RCC 7860 (cell line): ENCODE results near the gene KRT5.
"Not testable (repeated sequence)": the region's sequence is repeated elsewhere in the genome, so short reads cannot be mapped to it uniquely, and the experiment has no call there.

ENCODE experiments used
- DNase-seq: peaks from one replicate; pipeline ENCODE4 v3.0.0-alpha.2; 2015; ENCODE audit warnings: low spot score
- FAIRE-seq: peaks from 2 replicates; lab custom pipeline; 2012; peaks lifted over from hg19 to GRCh38; lab: Jason Lieb, UNC

The KRT5 gene

DNA sequence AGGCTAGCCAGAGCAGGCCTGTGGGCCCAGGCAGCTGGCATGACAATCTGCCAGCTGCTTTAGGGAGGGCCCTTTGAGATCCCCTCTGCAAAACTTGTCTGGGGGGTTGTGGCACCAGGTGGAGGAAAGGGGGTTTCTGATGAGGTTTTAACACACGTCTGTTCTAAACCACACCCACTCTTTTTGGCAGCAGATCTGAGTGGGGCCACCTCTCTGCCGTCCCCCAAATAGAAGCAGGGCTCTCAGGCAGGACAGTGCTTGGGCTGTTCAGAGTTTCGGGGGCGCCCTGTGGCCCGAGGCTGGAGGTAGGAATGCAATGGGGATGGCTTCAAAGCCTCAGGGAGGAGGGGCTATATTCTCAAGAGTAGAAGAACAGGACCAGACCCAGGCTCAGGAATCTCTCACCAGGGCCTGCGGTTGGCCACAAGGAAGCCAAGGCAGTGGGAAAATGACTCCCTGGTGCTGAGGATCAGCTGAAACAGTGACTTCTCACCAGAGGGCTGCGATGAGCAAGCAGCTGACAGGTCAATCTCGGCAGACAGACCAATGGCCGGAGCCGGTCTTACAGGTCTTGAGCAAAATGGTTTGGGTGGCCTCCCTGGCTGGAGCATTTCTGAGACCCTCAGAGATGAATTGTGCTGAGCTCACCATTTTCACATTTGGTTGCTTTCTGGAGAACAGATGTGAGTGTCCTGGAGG, 1.5 kb upstream of the KRT5 start:
- DNase-seq (peak; percentile 23), FAIRE-seq (no peak)

DNA sequence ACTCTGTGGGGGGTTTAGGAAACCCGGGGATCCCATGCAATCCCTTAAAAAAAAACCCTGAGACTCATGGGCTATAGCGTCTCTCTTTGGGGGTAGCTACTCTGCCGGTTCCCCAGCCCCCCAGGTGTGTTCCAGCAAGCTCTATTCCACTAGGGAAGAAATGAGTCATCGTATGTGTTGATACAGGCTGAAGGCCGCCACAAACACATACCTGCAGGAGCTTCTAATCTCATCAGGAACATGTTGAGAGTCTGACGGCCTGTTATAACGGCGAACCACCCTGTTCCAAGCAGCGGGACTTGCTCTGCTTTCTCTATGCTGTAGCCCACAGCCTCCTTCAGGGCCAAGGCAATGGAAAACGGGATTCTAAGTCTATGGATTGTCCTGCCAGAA, 977 bp upstream of the KRT5 start:
- FAIRE-seq (no peak), DNase-seq (peak; percentile 22)

DNA sequence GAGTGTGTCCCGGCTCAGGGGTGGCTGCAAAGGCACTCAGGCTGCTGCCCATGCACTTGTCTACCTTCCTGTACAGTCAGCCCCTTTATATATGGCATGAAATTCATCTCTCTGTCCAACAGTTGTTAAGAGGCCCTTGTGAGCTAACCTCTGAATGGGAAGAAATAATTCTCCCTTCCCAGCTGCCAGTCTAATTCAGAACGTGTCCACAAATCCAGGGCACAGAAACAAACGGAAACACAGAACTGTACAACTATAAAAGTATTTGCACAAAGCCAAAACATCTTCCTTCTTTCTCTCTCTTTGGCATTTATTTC, 849 bp downstream of the KRT5 start:
- FAIRE-seq: no peak
- DNase-seq: no peak

DNA sequence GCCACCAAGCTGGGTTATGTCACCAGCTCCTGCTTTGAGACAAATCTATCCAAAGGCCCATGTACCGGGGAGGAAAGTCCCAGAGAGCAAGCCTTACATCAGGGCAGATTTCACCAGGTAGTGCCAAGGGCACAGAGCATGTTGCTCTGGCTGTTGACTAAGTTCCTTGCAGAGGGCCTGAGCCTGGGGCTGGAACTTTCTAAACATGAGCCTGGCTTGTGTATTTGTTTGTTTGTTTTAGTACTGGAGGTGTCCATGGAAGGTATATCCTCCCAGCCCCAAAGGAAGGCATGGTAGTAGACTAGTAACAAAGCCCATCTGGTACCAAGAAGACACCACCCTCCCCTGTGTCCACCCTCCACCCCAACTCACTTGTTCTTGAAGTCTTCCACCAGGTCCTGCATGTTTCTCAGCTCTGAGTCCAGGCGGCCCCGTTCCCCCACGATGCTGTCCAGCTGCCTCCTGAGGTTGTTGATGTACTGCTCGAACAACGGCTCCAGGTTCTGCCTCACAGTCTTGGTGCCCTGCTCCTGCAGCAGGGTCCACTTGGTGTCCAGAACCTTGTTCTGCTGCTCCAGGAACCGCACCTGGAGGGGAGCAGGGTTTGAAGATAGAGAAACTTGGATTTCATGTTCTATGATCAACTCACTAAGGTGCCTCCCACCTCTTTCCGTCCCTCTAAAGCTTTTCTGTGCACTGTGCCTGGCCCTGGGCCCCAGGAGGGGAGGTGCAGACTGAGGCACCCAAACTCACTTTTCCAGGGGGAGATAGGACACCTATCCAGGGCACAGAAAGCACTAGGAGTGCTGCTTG, 1.4 kb downstream of the KRT5 start:
- DNase-seq: no peak
- no peak for FAIRE-seq

DNA sequence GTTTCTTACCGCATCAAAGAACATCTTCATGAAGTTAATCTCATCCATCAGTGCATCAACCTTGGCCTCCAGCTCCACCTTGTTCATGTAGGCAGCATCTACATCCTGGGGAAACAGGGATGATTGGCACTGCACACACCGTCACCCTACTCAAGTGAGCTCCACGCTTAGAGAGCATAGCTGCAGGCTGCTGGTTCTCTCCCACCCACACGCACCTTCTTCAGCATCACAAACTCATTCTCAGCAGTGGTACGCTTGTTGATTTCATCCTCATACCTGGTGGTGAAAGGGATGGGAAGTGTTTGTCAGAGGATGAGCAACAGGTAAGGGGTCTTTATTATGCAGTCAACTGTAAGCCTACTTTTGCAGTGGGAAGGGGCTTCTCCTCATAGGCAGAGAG, 2.3 kb downstream of the KRT5 start:
- DNase-seq (no peak), FAIRE-seq (no peak)

DNA sequence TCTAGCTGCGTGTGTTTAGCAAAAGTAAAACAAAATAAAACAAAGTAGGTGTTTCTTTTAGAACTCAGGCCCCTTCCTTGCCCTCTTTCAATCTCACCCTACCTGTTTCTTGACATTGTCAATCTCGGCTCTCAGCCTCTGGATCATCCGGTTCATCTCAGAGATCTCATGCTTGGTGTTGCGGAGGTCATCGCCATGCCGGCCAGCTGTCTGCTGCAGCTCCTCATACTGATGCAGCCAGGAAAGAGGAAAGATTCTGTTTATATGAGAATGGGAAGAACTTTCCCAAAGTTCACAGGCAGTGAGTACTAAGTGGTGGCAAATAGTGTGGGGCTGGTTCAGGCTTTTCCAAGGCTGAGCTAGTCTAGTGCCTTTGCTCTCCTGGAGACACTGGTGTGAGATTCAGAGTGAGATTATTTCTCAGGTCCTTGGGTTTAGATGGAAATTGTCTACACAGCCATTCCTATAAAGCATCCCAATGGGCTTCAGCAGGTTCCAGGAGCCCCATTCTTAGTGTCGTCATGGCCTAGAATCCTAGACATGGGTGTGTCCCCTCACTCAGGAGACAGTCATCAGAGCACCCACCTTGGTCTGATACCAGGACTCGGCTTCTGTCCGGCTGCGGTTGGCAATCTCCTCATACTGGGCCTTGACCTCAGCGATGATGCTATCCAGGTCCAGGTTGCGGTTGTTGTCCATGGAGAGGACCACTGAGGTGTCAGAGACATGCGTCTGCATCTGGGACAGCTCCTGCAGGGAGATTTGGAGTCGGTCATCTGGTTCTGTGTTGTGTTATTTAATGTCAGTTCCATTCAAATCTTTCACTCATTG, 3.0 kb downstream of the KRT5 start:
- DNase-seq: no peak
- no peak for FAIRE-seq

DNA sequence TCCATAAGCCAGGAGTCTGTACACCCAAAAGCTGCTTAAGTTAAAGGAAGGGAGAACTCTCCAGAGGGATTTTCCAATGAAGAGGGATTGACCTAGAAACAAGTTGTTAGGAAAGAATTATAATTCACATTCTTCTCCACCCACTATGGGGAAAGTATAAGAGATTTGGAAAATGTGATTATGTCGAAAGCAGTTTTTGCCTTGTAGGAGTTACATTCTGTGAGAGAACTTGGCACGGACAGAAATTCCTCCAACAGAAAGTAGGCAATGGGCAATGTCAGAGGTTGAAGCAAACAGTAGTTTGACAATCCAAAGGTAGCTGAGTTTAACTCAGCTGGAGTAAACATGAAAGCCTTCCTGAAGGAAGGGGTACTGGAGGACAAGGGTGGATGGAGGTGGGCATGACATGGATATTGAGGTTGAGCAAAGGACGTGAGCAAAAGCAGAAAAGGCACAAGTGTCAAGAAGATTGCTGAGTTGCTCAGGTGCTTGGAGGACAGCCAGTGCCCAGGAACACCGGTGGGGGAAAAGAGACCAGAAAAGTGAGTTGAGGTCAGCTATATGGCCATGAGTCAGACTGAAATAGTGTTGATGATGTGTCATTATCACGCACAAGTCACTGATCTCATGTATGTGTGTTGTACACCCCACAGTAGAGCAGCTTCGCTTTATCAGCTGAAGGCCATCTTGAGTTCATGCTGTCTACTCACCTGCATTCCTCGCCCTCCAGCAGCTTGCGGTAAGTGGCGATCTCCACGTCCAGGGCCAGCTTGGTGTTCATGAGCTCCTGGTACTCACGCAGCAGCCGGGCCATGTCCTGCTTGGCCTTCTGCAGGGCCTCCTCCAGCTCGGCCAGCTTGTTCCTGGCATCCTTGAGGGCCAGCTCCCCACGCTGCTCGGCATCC, 4.0 kb downstream of the KRT5 start:
- FAIRE-seq (no peak), DNase-seq (peak; percentile 65)

DNA sequence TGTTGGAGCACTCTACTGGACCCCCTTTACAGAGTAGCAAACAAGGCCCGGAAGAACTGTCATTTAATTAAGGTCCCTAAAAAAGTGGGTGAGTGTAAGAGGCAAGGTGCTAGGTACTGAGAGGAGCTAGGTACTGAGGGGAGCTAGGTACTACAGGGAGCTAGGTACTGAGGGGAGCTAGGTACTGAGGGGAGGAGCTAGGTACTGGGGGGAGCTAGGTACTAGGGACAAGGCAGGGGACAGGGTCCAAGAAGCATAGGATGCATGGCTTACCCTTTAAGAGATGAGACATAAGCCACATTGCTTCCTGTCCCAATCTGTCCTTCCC, 4.9 kb downstream of the KRT5 start:
- DNase-seq (no peak), FAIRE-seq (no peak)

DNA sequence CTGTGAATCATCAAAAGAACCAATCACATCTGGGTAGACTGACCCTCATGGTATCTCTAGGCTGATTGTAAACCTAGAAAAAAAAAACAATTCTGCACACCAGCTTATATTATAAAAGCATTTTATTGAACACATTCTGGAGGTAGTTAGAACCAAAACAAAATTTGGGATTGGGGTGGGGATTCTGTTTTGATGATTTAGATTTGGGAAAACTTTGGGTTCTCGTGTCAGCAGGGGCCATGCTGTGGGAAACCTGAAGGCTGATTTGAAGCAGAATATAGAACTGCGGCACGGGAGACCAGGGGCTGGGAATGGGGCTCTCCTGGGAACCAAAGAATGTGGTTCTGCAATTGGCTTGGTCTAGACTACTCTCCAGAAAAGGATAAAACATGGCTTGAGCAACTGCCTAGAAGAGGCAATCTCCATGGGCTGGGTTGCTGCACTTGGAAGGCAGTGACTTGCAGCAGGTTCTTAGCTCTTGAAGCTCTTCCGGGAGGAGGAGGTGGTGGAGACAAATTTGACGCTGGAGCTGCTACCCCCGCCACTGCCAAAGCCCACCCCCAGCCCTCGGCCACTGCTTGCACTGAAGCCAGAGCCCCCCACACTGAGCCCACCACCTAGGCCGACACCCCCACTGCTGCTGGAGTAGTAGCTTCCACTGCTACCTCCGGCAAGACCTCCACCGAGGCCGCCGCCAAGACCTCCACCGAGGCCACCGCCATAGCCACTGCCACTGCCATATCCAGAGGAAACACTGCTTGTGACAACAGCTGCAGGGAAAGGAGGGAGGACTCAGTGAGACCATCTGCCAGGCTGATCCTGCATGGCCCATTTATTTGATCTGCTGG, 5.5 kb downstream of the KRT5 start:
- FAIRE-seq (no peak), DNase-seq (no peak)

DNA sequence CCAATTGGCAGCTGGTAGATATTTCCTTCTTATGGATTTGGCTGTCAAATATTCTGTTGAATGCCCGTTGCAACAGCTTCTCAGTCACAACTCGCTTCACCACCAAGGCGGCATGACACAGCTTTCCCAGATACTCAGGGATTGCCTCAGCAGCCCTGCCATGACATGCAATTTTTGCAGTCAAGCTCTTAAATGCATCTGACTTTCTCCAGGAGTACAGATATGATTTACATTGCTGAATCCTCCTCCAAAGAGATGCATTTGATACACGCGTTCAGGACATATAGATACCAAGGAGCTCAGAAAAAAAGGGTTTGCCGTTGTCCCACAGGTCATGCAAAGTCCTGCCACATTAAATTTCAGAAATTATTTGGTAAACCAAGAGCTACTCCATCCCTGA, 6.5 kb downstream of the KRT5 start:
- no peak for DNase-seq
- FAIRE-seq: no peak

DNA sequence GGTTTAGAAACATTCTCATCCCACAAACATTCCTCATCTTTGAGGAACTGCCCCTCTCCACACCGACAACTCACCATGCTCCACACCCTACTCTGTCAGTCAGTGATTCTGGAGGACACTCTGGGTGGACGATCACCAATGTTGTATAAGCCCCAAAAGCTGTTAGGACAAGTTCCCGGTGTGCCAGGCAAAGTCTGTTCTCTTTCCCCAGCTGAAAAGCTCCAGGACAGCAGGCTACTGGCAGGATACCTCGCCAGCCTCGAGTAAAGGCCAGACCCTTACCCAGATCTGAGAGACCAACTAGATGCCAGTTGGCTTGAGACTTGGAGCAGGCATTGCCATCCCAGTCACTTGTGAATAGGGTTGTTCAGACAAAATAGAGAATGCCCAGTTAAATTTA, 12.0 kb downstream of the KRT5 start:
- no peak for DNase-seq
- FAIRE-seq: no peak

DNA sequence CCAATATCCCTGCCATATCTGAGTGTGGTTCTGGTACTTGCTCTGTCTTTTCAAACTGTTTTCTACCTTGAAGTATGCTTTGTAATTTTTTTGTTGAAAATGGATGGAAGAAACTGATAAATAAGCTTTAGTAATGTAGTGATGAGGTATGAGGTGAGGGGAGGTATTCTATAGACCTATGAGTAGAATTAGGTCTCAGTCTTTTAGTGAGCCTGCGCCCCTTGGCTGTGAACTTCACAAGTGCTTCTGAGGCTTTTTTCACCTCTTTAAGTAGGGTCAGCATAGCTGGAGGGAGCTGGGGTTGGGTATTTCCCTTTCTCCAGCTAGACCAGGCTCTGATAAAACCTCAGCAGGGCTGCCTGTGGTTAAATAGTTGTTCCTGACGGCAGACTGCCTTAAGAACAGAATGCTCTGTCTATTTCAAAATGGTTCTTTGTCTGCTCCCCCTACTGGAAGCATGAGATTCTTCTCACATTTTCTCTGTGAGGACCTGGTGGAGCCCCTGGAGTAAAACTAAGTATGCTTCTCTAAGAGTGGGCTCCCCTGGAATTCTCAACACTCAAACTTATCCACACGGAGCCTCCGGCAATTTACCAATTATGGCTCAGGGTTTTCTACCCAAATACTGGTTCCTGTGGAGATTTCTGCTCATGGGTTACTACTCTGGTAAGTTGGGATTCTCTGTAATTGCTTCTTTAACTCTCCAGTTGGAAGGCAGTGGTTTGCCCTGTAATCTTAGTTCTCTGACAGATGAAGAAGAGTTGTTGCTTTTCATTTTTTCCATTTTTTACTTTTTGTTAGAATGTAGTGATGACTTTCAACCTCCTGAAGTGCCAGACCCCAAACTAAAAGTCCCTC, 13.1 kb downstream of the KRT5 start:
- FAIRE-seq: no peak
- DNase-seq: peak; percentile 47

DNA sequence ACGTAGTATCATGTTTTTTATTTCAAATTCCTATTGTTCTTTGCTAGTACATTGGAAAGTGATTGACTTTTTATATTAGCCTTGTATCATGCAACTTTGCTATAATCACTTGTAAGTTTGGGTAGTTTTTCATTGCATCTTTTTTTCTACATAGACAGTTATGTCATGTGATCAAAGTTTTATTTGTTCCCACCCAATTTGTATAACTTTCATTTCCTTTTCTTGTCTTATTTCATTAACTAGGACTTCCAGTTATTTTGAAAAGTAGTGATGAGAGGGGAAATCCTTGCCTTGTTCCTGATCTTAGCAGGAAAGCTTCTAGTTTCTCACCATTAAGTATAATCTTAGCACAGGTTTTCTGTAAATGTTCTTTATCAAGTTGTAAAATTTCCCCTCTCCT, 17.3 kb downstream of the KRT5 start:
- FAIRE-seq (no peak), DNase-seq (no peak)

DNA sequence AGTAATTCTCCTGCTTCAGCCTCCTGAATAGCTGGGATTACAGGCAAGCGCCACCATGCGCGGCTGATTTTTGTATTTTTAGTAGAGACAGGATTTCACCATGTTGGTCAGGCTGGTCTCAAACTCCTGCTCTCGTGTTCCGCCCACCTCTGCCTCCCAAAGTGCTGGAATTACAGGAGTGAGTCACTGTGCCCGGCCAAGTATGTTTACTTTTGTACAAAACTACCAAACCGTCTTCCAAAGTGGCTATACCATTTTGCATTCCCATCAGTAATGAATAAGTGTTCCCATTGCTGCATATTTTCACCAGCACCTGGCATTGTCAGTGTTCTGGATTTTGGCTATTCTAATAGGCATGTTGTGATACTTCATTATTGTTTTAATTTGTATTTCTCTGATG, 18.7 kb downstream of the KRT5 start:
- no peak for DNase-seq
- no peak for FAIRE-seq

DNA sequence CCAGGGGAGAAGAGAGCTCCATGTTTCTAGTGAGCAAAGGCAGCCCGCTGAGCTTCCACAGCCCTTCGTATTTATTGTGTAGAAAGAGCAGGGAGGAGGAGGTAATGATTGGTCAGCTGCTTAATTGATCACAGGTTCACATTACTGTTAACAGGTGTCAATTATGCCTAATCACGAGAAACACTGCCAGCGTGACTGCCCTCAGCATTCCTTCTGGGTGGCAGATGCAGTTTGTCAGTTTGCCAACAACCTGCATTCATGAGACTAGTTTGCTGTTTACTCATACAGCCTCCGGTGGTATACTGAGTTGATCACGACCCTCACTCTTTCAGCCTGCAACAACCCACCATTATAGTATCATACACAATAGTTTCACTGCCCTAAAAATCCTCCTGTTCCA, 19.6 kb downstream of the KRT5 start:
- not testable (repeated sequence) for DNase-seq, FAIRE-seq

DNA sequence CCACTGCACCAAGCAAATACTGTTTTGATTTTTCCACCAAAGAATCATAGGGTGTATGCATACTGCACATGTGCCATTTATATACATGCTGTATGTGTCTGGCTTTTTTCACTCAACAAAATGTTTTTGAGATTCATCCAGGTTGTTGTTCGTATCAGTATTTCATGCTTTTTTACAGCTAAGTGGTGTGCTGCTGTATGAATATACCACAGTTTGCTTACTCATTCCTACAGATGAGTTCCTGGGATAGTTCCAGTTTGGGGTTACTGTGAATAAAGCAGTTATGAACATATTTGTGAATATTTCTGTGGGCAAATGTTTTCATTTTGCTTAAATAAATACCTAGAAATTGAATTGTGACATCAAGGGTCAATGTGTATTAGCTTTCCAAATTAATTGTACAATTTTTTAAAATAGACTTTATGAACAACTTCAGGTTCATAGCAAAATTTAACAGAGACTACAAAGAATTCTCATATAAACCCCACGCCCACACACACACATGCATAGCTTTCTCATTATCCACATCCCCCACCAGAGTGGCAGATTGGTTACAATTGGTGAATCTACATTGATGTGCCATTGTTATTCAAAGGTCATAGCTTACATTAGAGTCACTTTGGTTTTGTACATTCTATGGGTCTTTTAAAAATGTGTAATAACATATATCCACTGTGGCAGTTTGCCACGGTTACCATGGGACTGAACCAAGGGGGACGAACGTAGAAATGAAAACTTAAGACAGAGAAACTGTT, 20.2 kb downstream of the KRT5 start:
- DNase-seq (no peak), FAIRE-seq (no peak)

DNA sequence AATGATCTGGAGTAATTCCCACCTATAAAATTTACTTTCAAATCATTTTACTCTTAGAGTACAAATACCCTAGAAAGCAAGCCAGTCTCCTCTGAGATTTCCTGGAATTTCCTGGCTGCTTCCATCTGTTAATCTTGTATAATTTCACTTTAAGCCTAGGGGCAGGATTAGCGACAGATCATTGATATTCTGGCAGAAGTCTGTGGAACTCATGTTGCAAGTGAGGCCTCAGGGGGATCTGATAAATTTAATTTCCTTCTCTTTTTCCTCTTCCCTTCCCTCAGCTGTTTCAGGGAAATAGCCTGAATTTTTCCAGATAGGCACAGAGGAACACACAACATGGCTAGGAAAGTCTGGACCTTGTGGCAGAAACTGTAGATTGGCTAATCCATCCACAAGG, 21.2 kb downstream of the KRT5 start:
- no peak for DNase-seq
- FAIRE-seq: no peak

DNA sequence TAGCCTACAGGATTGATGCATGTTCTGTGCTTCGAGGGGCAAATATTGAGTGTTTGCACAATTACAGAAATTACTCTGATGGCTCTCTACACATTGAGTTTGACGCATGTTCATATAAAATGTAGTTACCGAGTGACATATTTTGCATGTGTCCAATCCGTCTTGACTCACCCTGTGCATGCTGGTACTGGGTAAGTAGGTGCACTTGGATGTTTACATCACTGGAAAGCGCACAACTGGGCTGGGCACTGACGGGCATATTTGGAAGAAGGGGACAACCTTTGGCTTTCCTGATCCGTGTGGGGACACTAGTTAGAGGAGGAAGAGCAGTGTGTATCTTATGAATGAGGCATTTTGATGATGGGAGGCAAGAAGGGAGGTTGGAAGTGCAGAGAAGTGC, 22.2 kb downstream of the KRT5 start:
- no peak for DNase-seq
- no peak for FAIRE-seq
